ENCODE results near the gene NISCH. TPM values are rescaled to one million over a fixed set of nuclear protein-coding genes. Genes with fewer than 3 reads are reported as not detected.
"Not testable (repeated sequence)": the region's sequence is repeated elsewhere in the genome, so short reads cannot be mapped to it uniquely, and the experiment has no call there.

Gene NISCH
- total RNA-seq, 2 experiments from 2014 or later = 72.9 to 84.1 TPM

GRCh38 chr3:52524752-52525679 lies 69.6 kb downstream of the NISCH start:
- CTCF ChIA-PET = no interaction called here
- DNase-seq (no peak), ATAC-seq (no peak)
- H3K4me1 Mint-ChIP-seq = no peaks in the 10 kb centered on the region
- no peak overlapping the region for H3K27ac Mint-ChIP-seq
- H3K27me3 Mint-ChIP-seq = no peaks in the 10 kb centered on the region
- H3K4me3 Mint-ChIP-seq = no peak overlapping the region
- H3K36me3 Mint-ChIP-seq = peaks cover 6% of the 10 kb centered on the region
- no peaks in the 10 kb centered on the region for H3K9me3 Mint-ChIP-seq (ENCODE audit: low read depth)

- Mint-ChIP-seq H3K4me1 (peaks cover 1% of the 10 kb centered on the region), H3K27ac (no peak overlapping the region), H3K9me3 (ENCODE audit: low read depth) (no peaks in the 10 kb centered on the region), H3K36me3 (peaks cover 7% of the 10 kb centered on the region), H3K27me3 (no peaks in the 10 kb centered on the region), H3K4me3 (no peak overlapping the region)
- CTCF ChIA-PET = interaction anchor here (0.9 kb wide), 1 partner anchor 43 kb away, joined by 3 read pairs; no protein-coding TSS in a partner anchor
- no peak for ATAC-seq
- DNase-seq = no peak
Observed at GRCh38 chr3:52525680-52526561, 70.5 kb downstream of the NISCH start.

DNA sequence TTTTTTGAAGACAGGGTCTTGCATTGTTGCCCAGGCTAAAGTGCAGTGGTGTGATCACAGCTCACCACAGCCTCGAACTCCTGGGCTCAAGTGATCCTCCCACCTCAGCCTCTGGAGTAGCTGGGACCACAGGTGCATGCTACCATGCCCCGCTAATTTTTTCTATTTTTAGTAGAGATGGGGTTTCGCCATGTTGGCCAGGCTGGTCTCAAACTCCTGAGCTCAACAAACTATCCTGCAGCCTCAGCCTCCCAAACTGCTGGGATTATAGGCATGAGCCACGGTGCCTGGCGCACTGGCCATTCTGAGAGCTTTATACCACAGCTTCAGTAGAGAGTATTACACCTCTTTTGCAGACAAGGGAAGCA lies 71.3 kb downstream of the NISCH start:
- H3K9me3 Mint-ChIP-seq (ENCODE audit: low read depth); DNase-seq; H3K4me3 Mint-ChIP-seq; CTCF ChIA-PET; H3K27ac Mint-ChIP-seq; H3K36me3 Mint-ChIP-seq; H3K27me3 Mint-ChIP-seq; ATAC-seq; H3K4me1 Mint-ChIP-seq: not testable (repeated sequence)

DNA sequence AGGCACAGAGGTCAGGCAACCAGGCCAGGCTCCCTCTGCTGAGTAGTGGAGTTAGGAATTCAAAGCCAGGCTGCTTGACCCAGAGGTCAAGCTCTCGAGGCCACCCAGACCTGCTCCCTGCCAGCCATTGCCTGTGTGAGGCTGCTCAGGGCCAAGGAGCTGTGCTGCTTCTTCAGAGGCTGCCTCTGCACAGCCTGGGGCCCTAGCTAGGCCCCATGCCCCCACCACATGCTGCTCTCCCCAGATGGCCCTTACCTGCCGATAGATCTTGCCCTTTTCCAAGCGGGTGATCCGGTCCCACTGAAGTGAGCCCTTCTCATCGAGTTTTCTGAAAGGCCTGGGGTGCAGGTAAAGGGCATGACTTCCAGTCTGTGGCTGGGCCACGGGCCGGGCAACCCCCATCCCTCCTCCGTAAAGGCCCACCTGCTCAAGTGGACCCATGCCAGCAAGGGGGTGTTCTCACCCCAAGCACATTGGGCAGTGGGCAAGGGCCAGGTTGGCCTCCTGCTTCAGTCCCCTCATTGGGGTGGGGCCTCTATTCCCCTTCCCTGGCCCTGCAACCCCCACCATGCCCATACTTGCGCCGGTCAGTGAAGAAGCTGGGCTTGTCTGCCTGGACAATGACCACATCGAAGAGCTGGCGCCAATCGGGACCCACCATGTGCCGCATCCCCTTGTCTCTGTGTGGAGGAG lies 71.8 kb downstream of the NISCH start:
- DNase-seq (no peak), ATAC-seq (no peak)
- Mint-ChIP-seq H3K4me1 (peaks cover 3% of the 10 kb centered on the region), H3K4me3 (no peak overlapping the region), H3K27ac (no peak overlapping the region), H3K27me3 (no peaks in the 10 kb centered on the region), H3K9me3 (ENCODE audit: low read depth) (no peaks in the 10 kb centered on the region), H3K36me3 (peaks cover 7% of the 10 kb centered on the region)
- CTCF ChIA-PET = no interaction called here

GRCh38 chr3:52527732-52528585 lies 72.6 kb downstream of the NISCH start:
- CTCF ChIA-PET = no interaction called here
- H3K36me3 Mint-ChIP-seq = peaks cover 7% of the 10 kb centered on the region
- H3K4me1 Mint-ChIP-seq = peaks cover 11% of the 10 kb centered on the region
- H3K27me3 Mint-ChIP-seq = no peaks in the 10 kb centered on the region
- DNase-seq (no peak), ATAC-seq (no peak)
- no peak overlapping the region for H3K27ac Mint-ChIP-seq
- H3K4me3 Mint-ChIP-seq = no peak overlapping the region
- H3K9me3 Mint-ChIP-seq (ENCODE audit: low read depth) = no peaks in the 10 kb centered on the region

GRCh38 chr3:52528586-52529375 lies 73.4 kb downstream of the NISCH start:
- no peaks in the 10 kb centered on the region for H3K9me3 Mint-ChIP-seq (ENCODE audit: low read depth)
- peaks cover 7% of the 10 kb centered on the region for H3K36me3 Mint-ChIP-seq
- ATAC-seq (no peak), DNase-seq (no peak)
- CTCF ChIA-PET = no interaction called here
- no peaks in the 10 kb centered on the region for H3K27me3 Mint-ChIP-seq
- peaks cover 11% of the 10 kb centered on the region for H3K4me1 Mint-ChIP-seq
- H3K27ac Mint-ChIP-seq = no peak overlapping the region
- H3K4me3 Mint-ChIP-seq = no peak overlapping the region

GRCh38 chr3:52529376-52530333 lies 74.3 kb downstream of the NISCH start:
- CTCF ChIA-PET = no interaction called here
- no peaks in the 10 kb centered on the region for H3K9me3 Mint-ChIP-seq (ENCODE audit: low read depth)
- H3K4me3 Mint-ChIP-seq = no peak overlapping the region
- peaks cover 2% of the 10 kb centered on the region for H3K36me3 Mint-ChIP-seq
- H3K27me3 Mint-ChIP-seq = no peaks in the 10 kb centered on the region
- no peak overlapping the region for H3K27ac Mint-ChIP-seq
- no peak for ATAC-seq
- peaks cover 13% of the 10 kb centered on the region for H3K4me1 Mint-ChIP-seq
- no peak for DNase-seq

DNA sequence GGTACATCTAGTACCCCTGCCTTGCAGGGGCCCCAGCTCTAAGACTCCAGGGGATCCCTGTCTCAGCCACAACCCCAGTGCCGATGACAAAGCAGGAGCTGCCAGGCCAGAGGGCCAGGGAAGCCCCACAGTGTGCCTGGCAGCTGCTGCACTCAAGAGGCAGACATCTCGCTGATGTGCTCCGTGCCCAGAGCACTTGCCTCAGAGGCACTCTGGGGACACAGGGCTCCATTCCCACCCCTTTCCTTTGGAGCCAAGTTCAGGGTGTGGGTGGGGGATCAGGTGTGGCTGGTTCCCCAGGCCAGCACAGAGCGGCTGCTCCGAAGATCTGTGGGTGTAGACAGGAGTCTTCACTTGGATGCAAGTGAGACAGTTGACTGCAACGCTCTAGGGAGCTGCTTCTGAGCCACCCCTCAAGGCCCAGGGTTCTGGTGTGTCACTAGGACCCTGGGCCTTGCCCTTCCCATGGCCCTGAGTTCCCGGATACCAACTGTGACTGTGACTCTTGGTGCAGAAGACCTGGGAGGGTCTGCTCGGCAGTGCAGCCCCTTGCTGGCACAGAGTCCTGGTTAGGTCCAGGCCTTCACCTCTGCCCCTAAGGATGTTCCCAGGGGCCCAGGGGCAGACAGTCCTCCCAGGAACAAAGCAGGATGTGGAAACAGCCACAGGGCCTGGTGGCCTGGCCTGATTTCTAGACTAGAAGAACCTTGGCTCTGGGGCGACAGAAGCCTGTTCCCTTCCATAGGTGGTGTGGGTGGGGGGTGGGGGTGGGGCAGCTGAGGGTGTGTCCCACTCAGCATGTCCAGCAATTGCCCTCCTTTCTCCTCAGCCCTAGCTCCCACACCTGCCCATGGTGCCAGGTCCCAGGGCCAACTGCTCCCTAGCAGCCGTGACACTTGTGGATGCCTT lies 75.8 kb downstream of the NISCH start:
- Mint-ChIP-seq H3K9me3 (ENCODE audit: low read depth) (no peaks in the 10 kb centered on the region), H3K4me1 (peaks cover 21% of the 10 kb centered on the region), H3K27me3 (no peaks in the 10 kb centered on the region), H3K4me3 (no peak overlapping the region), H3K27ac (no peak overlapping the region), H3K36me3 (peaks cover 2% of the 10 kb centered on the region)
- ATAC-seq = no peak
- no peak for DNase-seq
- CTCF ChIA-PET = no interaction called here

DNA sequence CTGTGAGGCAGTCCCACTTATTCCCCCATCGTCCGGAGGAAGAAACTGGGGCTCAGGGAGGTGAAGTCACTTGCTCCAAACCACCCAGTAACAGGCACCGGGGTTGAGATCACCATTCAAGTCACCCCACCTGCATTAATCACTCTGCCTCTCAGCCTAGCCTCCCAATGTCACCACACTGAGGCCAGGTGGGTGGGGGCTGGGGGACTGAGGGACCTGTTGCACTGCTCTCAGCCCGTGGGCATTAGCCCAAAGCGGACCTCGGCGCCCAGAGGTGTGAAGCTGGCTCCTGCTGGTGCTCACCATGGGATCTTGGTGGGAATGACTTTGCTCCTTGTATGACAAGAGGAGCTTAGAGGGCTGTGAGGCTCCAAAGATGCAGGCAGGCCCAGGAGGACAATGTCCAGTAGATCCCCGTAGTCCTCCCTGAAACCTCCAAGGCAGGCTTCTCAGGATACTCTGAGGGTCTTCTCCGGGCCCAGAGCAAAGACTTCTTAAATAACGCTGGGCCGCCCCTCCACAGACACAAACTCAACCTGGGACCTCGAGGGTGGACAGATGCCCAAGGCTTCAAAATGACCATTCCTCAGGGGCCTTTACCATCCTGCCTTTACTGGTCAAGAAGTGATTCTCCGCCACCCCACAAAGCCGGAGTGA lies 76.6 kb downstream of the NISCH start:
- H3K4me3 Mint-ChIP-seq = peak overlapping the region; percentile 76
- no peaks in the 10 kb centered on the region for H3K9me3 Mint-ChIP-seq (ENCODE audit: low read depth)
- peak overlapping the region; percentile 59 for H3K27ac Mint-ChIP-seq
- CTCF ChIA-PET = interaction anchor here (1.7 kb wide), 1 partner anchor 75 kb away, joined by 5 read pairs; no protein-coding TSS in a partner anchor
- H3K27me3 Mint-ChIP-seq = no peaks in the 10 kb centered on the region
- ATAC-seq (no peak), DNase-seq (no peak)
- H3K36me3 Mint-ChIP-seq = peaks cover 5% of the 10 kb centered on the region
- H3K4me1 Mint-ChIP-seq = peaks cover 22% of the 10 kb centered on the region

DNA sequence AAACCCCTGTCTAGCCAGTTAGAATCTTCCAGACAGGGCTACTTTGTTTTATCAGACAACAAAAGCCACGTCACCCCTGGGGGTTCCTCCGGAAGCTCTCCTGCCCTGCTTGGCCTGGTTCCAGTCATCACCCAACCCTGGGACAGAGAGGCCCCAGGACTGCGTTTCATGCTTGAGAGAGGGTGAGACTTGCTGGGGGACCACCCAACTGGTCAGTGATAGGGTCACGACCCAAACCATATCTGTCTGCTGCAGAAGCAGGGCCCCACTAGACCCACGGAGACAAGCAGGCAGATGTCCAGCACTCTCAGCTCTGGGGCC lies 77.1 kb downstream of the NISCH start:
- CTCF ChIA-PET = interaction anchor here (1.7 kb wide), 1 partner anchor 76 kb away, joined by 5 read pairs; no protein-coding TSS in a partner anchor
- Mint-ChIP-seq H3K9me3 (ENCODE audit: low read depth) (no peaks in the 10 kb centered on the region), H3K4me3 (peak overlapping the region; percentile 76), H3K27ac (peak overlapping the region; percentile 59), H3K27me3 (no peaks in the 10 kb centered on the region), H3K4me1 (peaks cover 26% of the 10 kb centered on the region), H3K36me3 (peaks cover 5% of the 10 kb centered on the region)
- peak; percentile 71 for DNase-seq
- ATAC-seq = no peak

All from activated CD8-positive, alpha-beta memory T cell treated with anti-CD3 and anti-CD28 coated beads, Interleukin-2, amount 10 ng/mL, durations not matched to agents 7 days and 5 days (primary cell).